Measurements from ENCODE around the gene TNRC6C. TPM values are rescaled to one million over a fixed set of nuclear protein-coding genes. Genes with fewer than 3 reads are reported as not detected.

The TNRC6C gene
- polyA plus RNA-seq, 4 donors = 0.89 to 5.1 (median 2.3) TPM

DNA sequence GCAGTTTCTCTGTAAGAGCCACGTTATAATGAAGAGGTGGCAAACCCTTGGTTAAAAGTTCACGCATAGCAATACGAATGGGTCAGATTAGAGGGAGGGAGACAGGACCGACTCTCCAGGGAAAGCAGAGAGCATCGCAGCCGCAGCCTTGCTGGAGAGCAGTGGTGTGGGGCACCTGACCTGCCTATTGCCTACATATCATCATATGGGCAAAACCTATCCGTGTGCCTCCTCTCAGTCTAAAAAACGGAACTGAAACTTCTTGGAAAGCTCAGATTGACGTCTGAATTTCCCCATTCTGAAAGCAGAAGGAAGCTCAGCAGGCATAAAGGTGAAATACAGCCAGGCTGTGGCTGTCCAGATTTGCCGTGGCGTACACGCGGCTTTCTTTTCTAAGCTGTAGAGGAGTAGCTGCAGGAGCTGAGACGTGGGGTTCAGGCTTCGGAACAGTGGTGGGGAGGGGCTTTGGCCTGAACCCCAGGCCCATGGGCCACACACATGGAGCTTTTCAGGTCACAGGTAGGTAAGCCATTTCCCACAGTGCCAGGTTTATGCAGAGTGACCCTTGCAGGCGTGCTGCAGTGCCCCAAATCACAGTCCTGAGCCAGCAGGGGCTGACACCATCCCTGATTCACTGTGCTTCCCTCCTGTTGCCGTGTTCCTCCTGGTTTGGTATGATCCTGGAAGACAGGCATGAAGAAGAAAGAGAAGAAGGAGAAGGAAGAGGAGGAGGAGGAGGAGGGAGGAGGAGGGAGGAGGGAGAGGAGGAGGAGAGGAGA, 41.6 kb upstream of the TNRC6C start:
- no peak for FAIRE-seq
- WGBS, 3 donors = 4 to 29% (median 19%) methylated on average over 17 of the region's 17 CpGs
- no peaks in the 10 kb centered on the region for H3K36me3 ChIP-seq (ENCODE audit: control insufficient read depth in 3 of 3, insufficient read depth in 2 of 3, low read depth in 1 of 3, low read length in 3 of 3)
- peaks cover 0 to 47% (median 23%) of the 10 kb centered on the region in 3 donors for H3K27me3 ChIP-seq (ENCODE audit: control insufficient read depth in 3 of 3, insufficient read depth in 3 of 3, low read length in 3 of 3)
- peaks cover 0 to 8% of the 10 kb centered on the region in 2 donors for H3K9me3 ChIP-seq (ENCODE audit: control insufficient read depth in 2 of 2, insufficient read depth in 1 of 2, low read depth in 1 of 2, low read length in 1 of 2)
- no peak overlapping the region for H3K27ac ChIP-seq (ENCODE audit: low read depth in 1 of 3, low read length in 2 of 3)
- H3K4me3 ChIP-seq (ENCODE audit: low read depth in 1 of 3, low read length in 3 of 3) = no peak overlapping the region
- peaks cover 0 to 4% (median 0%) of the 10 kb centered on the region in 3 donors for H3K4me1 ChIP-seq (ENCODE audit: control insufficient read depth in 3 of 3, insufficient read depth in 2 of 3, low read depth in 1 of 3, low read length in 2 of 3)
- DNase-seq = peak in 1 of 2 donors; percentile 9

DNA sequence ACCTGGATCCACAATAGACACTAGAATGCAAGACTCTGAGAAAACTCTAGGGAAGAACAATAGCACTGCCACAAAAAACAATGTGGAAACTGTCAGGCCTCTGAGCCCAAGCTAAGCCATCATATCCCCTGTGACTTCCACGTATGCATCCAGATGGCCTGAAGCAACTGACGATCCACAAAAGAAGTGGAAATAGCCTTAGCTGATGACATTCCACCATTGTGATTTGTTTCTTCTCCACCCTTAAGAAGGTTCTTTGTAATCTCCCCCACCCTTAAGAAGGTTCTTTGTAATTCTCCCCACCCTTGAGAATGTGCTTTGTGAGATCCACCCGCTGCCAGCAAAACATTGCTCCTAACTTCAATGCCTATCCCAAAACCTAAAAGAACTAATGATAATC, 39.2 kb upstream of the TNRC6C start:
- Histone ChIP-seq H3K9me3 (ENCODE audit: control insufficient read depth in 2 of 2, insufficient read depth in 1 of 2, low read depth in 1 of 2, low read length in 1 of 2) (peaks cover 0 to 9% of the 10 kb centered on the region in 2 donors), H3K27me3 (ENCODE audit: control insufficient read depth in 3 of 3, insufficient read depth in 3 of 3, low read length in 3 of 3) (peaks cover 0 to 49% (median 23%) of the 10 kb centered on the region in 3 donors), H3K36me3 (ENCODE audit: control insufficient read depth in 3 of 3, insufficient read depth in 2 of 3, low read depth in 1 of 3, low read length in 3 of 3) (no peaks in the 10 kb centered on the region), H3K4me1 (ENCODE audit: control insufficient read depth in 3 of 3, insufficient read depth in 2 of 3, low read depth in 1 of 3, low read length in 2 of 3) (peaks cover 0 to 15% (median 0%) of the 10 kb centered on the region in 3 donors), H3K27ac (ENCODE audit: low read depth in 1 of 3, low read length in 2 of 3) (no peak overlapping the region), H3K4me3 (ENCODE audit: low read depth in 1 of 3, low read length in 3 of 3) (no peak overlapping the region)
- FAIRE-seq (no peak), DNase-seq (no peak)
- 86 to 90% (median 88%) methylated on average over 3 of the region's 3 CpGs for WGBS, 3 donors

DNA sequence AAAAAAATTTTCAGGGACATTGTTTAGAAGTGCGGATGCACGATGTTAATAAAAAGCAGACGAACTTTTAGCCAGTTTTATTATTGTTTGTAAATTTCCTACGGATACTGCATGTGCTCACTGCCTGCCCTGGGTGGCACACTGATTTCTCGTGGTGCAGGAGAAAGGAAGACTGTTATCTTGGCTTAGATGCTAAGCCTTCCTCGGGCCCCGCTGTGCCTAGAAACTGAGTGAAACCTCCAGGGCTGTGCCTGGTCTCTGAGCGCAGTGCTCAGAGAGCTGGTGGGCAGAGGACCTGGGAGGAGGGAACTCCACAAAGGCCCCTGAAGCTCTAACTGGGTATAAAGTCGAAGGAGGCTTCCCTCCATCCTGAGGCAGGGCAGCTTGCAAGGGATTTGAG, 35.4 kb upstream of the TNRC6C start:
- FAIRE-seq = no peak

DNA sequence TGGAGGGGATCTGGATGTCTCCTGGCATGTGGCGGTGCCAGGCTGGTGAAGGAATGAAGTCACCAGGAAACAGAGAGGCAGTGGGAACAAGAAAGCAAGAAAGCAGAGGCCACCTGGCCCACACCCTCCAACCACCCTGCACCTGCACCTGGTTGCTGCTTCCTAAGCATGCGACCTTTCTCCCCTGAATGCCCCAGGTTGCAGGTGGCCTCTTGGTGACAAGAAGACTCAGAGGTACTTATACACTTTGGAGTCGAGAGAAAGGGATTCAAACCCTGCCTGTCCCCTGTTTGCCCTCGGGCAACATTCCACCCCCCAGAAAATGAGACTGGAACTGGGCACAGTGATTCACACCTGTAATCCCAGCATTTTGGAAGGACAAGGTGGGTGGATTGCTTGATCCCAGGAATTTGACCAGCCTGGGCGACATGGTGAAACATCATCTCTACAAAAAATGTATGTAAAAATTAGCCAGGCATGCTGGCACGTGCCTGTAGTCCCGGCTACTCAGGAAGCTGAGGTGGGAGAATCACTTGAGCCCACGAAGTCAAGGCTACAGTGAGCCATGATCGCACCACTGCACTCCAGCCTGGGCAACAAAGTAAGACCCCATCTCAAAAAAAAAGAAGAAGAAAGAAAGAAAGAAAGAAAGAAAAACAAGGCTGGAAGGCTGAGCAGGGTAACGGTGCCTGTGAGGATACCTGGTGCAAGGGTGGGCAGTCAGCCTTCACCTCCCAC, 34.6 kb upstream of the TNRC6C start:
- peaks cover 0 to 9% of the 10 kb centered on the region in 2 donors for H3K9me3 ChIP-seq (ENCODE audit: control insufficient read depth in 2 of 2, insufficient read depth in 1 of 2, low read depth in 1 of 2, low read length in 1 of 2)
- H3K27me3 ChIP-seq (ENCODE audit: control insufficient read depth in 3 of 3, insufficient read depth in 3 of 3, low read length in 3 of 3) = peaks cover 0 to 33% (median 2%) of the 10 kb centered on the region in 3 donors
- WGBS, 3 donors = 31 to 69% (median 49%) methylated on average over 10 of the region's 10 CpGs
- H3K4me1 ChIP-seq (ENCODE audit: control insufficient read depth in 3 of 3, insufficient read depth in 2 of 3, low read depth in 1 of 3, low read length in 2 of 3) = peaks cover 0 to 20% (median 0%) of the 10 kb centered on the region in 3 donors
- no peak overlapping the region for H3K4me3 ChIP-seq (ENCODE audit: low read depth in 1 of 3, low read length in 3 of 3)
- no peaks in the 10 kb centered on the region for H3K36me3 ChIP-seq (ENCODE audit: control insufficient read depth in 3 of 3, insufficient read depth in 2 of 3, low read depth in 1 of 3, low read length in 3 of 3)
- H3K27ac ChIP-seq (ENCODE audit: low read depth in 1 of 3, low read length in 2 of 3) = no peak overlapping the region
- DNase-seq = peak; percentile 41 to 55
- no peak for FAIRE-seq

More for the DNA sequence above, 35.4 kb upstream of the TNRC6C start:
- Histone ChIP-seq H3K4me3 (ENCODE audit: low read depth in 1 of 3, low read length in 3 of 3) (no peak overlapping the region), H3K4me1 (ENCODE audit: control insufficient read depth in 3 of 3, insufficient read depth in 2 of 3, low read depth in 1 of 3, low read length in 2 of 3) (peaks cover 0 to 20% (median 0%) of the 10 kb centered on the region in 3 donors), H3K36me3 (ENCODE audit: control insufficient read depth in 3 of 3, insufficient read depth in 2 of 3, low read depth in 1 of 3, low read length in 3 of 3) (no peaks in the 10 kb centered on the region), H3K9me3 (ENCODE audit: control insufficient read depth in 2 of 2, insufficient read depth in 1 of 2, low read depth in 1 of 2, low read length in 1 of 2) (peaks cover 0 to 9% of the 10 kb centered on the region in 2 donors), H3K27ac (ENCODE audit: low read depth in 1 of 3, low read length in 2 of 3) (no peak overlapping the region), H3K27me3 (ENCODE audit: control insufficient read depth in 3 of 3, insufficient read depth in 3 of 3, low read length in 3 of 3) (peaks cover 0 to 38% (median 6%) of the 10 kb centered on the region in 3 donors)
- DNase-seq = no peak
- WGBS, 3 donors = 57 to 67% (median 61%) methylated on average over 9 of the region's 9 CpGs

DNA sequence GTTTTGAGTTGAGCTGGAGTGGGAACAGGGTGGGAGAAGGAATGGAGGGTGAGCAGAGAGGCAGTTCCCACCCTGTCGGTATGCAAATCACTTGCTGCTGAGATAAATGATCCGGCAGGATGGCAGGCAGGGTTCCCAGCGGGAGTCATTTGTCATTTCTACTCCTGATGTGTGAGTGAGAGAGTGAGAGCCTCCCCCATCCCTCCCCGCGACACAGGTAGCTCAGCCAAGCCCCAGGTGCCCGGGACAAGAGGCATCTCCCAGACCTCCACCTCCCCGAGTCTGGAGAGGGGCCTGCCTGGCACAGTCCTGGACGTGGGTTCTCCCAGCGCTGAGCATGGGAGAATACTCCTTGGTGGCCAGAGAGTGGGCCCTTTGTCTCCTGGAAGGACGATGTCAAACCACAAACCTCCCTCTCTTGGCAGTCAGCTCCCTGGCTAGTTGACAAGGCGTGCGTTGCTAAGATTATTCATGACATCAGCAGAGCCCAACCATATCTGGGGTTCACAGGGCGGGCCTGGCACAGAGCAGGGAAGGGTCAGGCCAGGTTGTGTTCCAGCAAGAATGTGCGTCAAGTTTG, 33.7 kb upstream of the TNRC6C start:
- 28 to 46% (median 30%) methylated on average over 14 of the region's 14 CpGs for WGBS, 3 donors
- FAIRE-seq = no peak
- no peak overlapping the region for H3K27ac ChIP-seq (ENCODE audit: low read depth in 1 of 3, low read length in 2 of 3)

DNA sequence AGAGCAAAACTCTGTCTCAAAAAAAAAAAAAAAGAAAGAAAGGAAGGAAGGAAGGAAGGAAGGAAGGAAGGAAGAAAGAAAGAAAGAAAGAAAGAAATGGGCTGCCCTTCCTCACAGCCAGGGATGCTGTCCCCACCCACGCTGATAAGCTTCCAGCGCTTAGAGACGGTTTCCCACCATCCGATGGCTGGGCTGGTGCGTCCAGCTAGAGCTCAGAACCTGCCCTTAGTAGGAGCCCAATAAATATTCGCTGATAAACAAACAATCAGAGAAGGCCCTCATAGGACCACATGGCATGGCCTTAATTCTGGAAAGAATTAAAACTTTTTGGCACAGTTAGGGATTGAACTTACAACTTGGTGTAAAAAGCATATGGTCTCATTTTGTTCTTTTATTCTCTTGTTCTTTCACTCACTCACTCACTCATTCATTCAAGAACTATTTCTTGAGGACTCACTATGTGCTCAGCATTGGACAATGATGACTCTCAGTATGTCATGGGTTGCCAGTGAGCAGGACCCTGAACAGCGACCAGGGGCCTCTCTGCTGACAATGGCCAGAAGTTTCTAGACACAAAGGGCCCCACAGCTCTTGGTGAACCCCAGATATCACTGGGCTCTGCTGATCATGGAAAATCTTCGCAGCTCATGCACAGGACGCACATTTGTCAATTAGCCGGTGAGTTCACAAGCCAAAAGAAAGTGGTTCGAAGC, 32.5 kb upstream of the TNRC6C start:
- H3K9me3 ChIP-seq (ENCODE audit: control insufficient read depth in 2 of 2, insufficient read depth in 1 of 2, low read depth in 1 of 2, low read length in 1 of 2) = peaks cover 0 to 5% of the 10 kb centered on the region in 2 donors
- H3K36me3 ChIP-seq (ENCODE audit: control insufficient read depth in 3 of 3, insufficient read depth in 2 of 3, low read depth in 1 of 3, low read length in 3 of 3) = no peaks in the 10 kb centered on the region
- H3K4me3 ChIP-seq (ENCODE audit: low read depth in 1 of 3, low read length in 3 of 3) = no peak overlapping the region
- H3K27ac ChIP-seq (ENCODE audit: low read depth in 1 of 3, low read length in 2 of 3) = no peak overlapping the region
- FAIRE-seq (no peak), DNase-seq (no peak)
- peaks cover 0 to 21% (median 0%) of the 10 kb centered on the region in 3 donors for H3K4me1 ChIP-seq (ENCODE audit: control insufficient read depth in 3 of 3, insufficient read depth in 2 of 3, low read depth in 1 of 3, low read length in 2 of 3)
- WGBS, 3 donors = 88 to 90% (median 88%) methylated on average over 11 of the region's 11 CpGs
- peaks cover 0 to 24% (median 3%) of the 10 kb centered on the region in 3 donors for H3K27me3 ChIP-seq (ENCODE audit: control insufficient read depth in 3 of 3, insufficient read depth in 3 of 3, low read length in 3 of 3)

More for the DNA sequence above, 33.7 kb upstream of the TNRC6C start:
- Histone ChIP-seq H3K4me3 (ENCODE audit: low read depth in 1 of 3, low read length in 3 of 3) (no peak overlapping the region), H3K4me1 (ENCODE audit: control insufficient read depth in 3 of 3, insufficient read depth in 2 of 3, low read depth in 1 of 3, low read length in 2 of 3) (peaks cover 0 to 20% (median 0%) of the 10 kb centered on the region in 3 donors), H3K9me3 (ENCODE audit: control insufficient read depth in 2 of 2, insufficient read depth in 1 of 2, low read depth in 1 of 2, low read length in 1 of 2) (peaks cover 0 to 6% of the 10 kb centered on the region in 2 donors), H3K27me3 (ENCODE audit: control insufficient read depth in 3 of 3, insufficient read depth in 3 of 3, low read length in 3 of 3) (peaks cover 0 to 25% (median 2%) of the 10 kb centered on the region in 3 donors), H3K36me3 (ENCODE audit: control insufficient read depth in 3 of 3, insufficient read depth in 2 of 3, low read depth in 1 of 3, low read length in 3 of 3) (no peaks in the 10 kb centered on the region)
- DNase-seq = peak in 1 of 2 donors; percentile 41

DNA sequence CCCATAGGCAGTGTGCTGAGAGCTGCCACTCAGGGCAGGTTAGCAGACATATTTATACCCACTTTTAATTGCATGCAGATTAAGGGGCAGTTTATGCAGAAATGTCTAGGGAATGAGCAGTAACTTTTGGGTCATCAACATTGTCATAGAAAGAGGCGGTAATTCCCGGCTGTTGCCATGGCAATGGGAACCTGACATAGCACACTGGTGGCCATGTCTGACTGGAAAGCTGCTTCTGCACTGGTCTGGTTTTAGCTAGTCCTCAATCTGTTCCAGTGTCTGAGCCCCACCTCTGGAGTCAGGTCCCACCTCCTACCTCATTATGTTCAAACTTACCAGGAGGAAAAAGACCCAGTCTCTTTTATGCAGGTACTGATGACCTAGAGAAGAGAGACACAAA, 31.5 kb upstream of the TNRC6C start:
- Histone ChIP-seq H3K27me3 (ENCODE audit: control insufficient read depth in 3 of 3, insufficient read depth in 3 of 3, low read length in 3 of 3) (peaks cover 0 to 24% (median 5%) of the 10 kb centered on the region in 3 donors), H3K4me1 (ENCODE audit: control insufficient read depth in 3 of 3, insufficient read depth in 2 of 3, low read depth in 1 of 3, low read length in 2 of 3) (peaks cover 0 to 24% (median 0%) of the 10 kb centered on the region in 3 donors), H3K27ac (ENCODE audit: low read depth in 1 of 3, low read length in 2 of 3) (no peak overlapping the region), H3K9me3 (ENCODE audit: control insufficient read depth in 2 of 2, insufficient read depth in 1 of 2, low read depth in 1 of 2, low read length in 1 of 2) (peaks cover 0 to under 1% of the 10 kb centered on the region in 2 donors), H3K4me3 (ENCODE audit: low read depth in 1 of 3, low read length in 3 of 3) (no peak overlapping the region), H3K36me3 (ENCODE audit: control insufficient read depth in 3 of 3, insufficient read depth in 2 of 3, low read depth in 1 of 3, low read length in 3 of 3) (no peaks in the 10 kb centered on the region)
- WGBS, 3 donors = 86 to 92% (median 89%) methylated on average over 2 of the region's 2 CpGs
- DNase-seq (no peak), FAIRE-seq (no peak)
